Measurements from ENCODE around the gene TDRD1.

GRCh38 chr10:114206902-114207301, 27.7 kb downstream of the TDRD1 start:
- TF ChIP-seq JUNB (CRISPR knock-in tag; conservative IDR thresholded peaks at IDR 0.05) (no peak), ATF1 (CRISPR knock-in tag; IDR thresholded peaks at IDR 0.05) (no peak), ATF1 (tag; IDR thresholded peaks at IDR 0.05) (no peak)
